HG02852 (cell line): ENCODE data around the gene CASQ2.

Source experiments
- ATAC-seq: cut with Tn5 transposase; IDR thresholded peaks from one replicate; pipeline ENCODE4 v1.9.1; 2021; ENCODE audit warnings: mild to moderate bottlenecking, moderate library complexity; ENCODE audit not compliant: unreplicated experiment

CASQ2 gene

GRCh38 chr1:115668579-115668978, 99.9 kb downstream of the CASQ2 start:
- ATAC-seq = no peak

GRCh38 chr1:115666702-115667101, 101.8 kb downstream of the CASQ2 start:
- ATAC-seq = no peak

- no peak for ATAC-seq
Observed at GRCh38 chr1:115666206-115666605, 102.3 kb downstream of the CASQ2 start.

DNA sequence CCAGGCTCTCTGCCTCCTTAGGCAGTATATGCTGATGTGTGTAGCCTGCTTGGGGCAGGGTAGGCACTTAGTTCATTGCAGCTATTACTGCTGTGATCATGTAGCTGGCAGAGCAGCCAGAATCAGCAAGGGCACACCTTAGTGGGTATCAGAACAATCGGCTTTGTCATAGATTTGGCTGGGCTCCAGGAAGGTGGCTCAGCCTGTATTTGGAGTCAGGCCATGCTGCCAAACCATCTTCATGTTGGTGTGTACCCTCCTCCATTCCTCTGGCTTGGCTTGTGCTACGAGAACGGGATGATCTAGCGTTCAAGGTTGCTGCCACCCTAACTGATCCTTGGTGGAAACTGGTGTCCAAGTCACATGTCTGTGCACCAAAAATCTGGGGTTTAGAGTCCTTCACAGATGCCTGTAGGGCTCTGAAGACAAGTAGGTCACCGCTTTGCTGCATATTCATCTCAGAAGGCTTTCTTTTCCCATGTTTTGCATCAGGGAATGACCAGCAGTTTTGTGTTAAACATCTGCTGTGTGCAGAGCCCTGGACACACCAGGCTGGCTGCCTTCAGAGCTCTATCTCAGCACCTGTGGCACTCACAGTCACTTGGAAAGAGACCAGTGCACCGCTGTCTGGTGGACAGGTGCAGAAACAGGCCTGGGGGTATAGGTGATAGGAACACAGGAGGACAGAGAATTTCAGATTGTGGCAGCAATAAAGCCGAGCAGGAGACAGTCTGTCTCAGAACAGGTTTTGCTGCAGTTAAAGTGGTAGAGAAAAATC, 103.0 kb downstream of the CASQ2 start:
- ATAC-seq = no peak

- ATAC-seq = no peak
Observed at GRCh38 chr1:115661157-115661556, 107.4 kb downstream of the CASQ2 start.

DNA sequence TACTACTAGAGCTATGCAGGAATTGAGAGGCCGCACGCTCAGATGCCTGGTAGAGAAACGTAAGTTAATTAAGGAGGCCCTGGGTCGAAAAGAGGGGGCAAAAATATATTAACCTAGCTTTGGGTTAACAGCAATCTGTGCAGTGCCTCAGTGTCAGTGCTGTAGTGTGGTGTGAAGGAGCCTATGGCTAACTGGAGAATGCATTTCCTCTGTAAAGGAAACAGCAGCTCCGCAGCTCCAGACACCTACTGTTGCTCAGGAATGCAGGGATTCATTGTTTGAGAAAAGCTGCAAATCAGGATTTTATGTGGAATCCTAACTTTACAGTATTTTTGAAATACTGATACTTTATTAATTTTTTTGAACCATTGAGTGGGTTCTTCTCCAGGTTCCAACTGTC, 108.4 kb downstream of the CASQ2 start:
- ATAC-seq = no peak

GRCh38 chr1:115658646-115659045, 109.9 kb downstream of the CASQ2 start:
- ATAC-seq = no peak

GRCh38 chr1:115656461-115657077, 111.9 kb downstream of the CASQ2 start:
- ATAC-seq = no peak

- ATAC-seq = no peak
Observed at GRCh38 chr1:115655916-115656315, 112.6 kb downstream of the CASQ2 start.

- ATAC-seq = no peak
Observed at GRCh38 chr1:115655306-115655663, 113.2 kb downstream of the CASQ2 start.

- ATAC-seq = no peak
Observed at GRCh38 chr1:115654663-115655305, 113.7 kb downstream of the CASQ2 start.

GRCh38 chr1:115654125-115654524, 114.4 kb downstream of the CASQ2 start:
- no peak for ATAC-seq

- ATAC-seq = no peak
Observed at GRCh38 chr1:115652236-115652788, 116.2 kb downstream of the CASQ2 start.

- no peak for ATAC-seq
Observed at GRCh38 chr1:115651391-115651790, 117.1 kb downstream of the CASQ2 start.

DNA sequence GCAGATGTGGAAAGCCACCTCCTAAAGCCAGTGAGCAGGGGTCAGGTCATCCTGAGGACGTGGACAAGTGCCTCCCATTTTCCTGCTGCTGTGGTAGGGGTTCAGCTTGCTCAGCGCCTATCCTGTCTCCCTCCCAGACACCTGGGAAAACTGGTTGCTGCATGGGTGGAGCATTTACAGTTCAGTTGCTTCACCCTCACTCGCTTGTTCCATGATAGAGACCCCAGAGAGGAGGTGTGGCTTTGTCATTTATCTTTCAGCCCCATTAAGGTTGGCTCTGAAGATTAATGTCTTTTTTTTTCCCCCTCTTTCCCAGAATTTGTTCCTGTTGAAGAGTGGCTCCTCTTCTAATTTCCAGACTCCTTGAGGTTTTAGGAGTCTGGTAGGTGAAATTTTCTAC, 117.6 kb downstream of the CASQ2 start:
- ATAC-seq = no peak
